ENCODE measurements around the gene ELK3.

Gene ELK3

GRCh38 chr12:96237035-96237434 lies 42.9 kb downstream of the ELK3 start:
- no peak for DNase-seq

GRCh38 chr12:96237465-96238077 lies 43.4 kb downstream of the ELK3 start:
- DNase-seq = peak; percentile 75

- DNase-seq = no peak
These were observed 44.3 kb downstream of the ELK3 start for GRCh38 chr12:96238336-96239047.

GRCh38 chr12:96239711-96240635 lies 45.8 kb downstream of the ELK3 start:
- DNase-seq = no peak

GRCh38 chr12:96240656-96241055 lies 46.5 kb downstream of the ELK3 start:
- no peak for DNase-seq

GRCh38 chr12:96241431-96241830 lies 47.3 kb downstream of the ELK3 start:
- peak; percentile 39 for DNase-seq

- peak; percentile 92 for DNase-seq
These were observed 47.7 kb downstream of the ELK3 start for GRCh38 chr12:96241846-96242256.

- DNase-seq = peak; percentile 31
These were observed 48.4 kb downstream of the ELK3 start for GRCh38 chr12:96242597-96242996.

GRCh38 chr12:96244826-96245225 lies 50.7 kb downstream of the ELK3 start:
- no peak for DNase-seq

GRCh38 chr12:96246926-96247505 lies 52.8 kb downstream of the ELK3 start:
- no peak for DNase-seq

GRCh38 chr12:96247563-96247962 lies 53.4 kb downstream of the ELK3 start:
- DNase-seq = no peak

GRCh38 chr12:96248136-96248931 lies 54.2 kb downstream of the ELK3 start:
- no peak for DNase-seq

GRCh38 chr12:96249196-96250118 lies 55.3 kb downstream of the ELK3 start:
- DNase-seq = no peak

GRCh38 chr12:96250119-96250685 lies 56.0 kb downstream of the ELK3 start:
- DNase-seq = no peak

- DNase-seq = no peak
These were observed 60.9 kb downstream of the ELK3 start for GRCh38 chr12:96255077-96255476.

GRCh38 chr12:96256672-96257361 lies 62.6 kb downstream of the ELK3 start:
- no peak for DNase-seq

GRCh38 chr12:96257550-96258103 lies 63.5 kb downstream of the ELK3 start:
- DNase-seq = no peak

- peak; percentile 29 for DNase-seq
These were observed 64.2 kb downstream of the ELK3 start for GRCh38 chr12:96258104-96258961.

GRCh38 chr12:96260231-96260630 lies 66.1 kb downstream of the ELK3 start:
- no peak for DNase-seq

Data from CD4-positive, alpha-beta T cell treated with Interleukin-12 subunit alpha and Interleukin-12 subunit beta, for 1 hour (primary cell).